GM18909 (cell line): ENCODE data around the gene NFAM1.

ENCODE experiments used
- ATAC-seq: cut with Tn5 transposase; IDR thresholded peaks from one replicate; pipeline ENCODE4 v1.9.1; 2021; ENCODE audit warnings: mild to moderate bottlenecking; ENCODE audit not compliant: unreplicated experiment, poor library complexity

Gene NFAM1

GRCh38 chr22:42365111-42365865 is 66.9 kb downstream of the NFAM1 start:
- ATAC-seq = no peak

GRCh38 chr22:42364604-42365110 is 67.5 kb downstream of the NFAM1 start:
- ATAC-seq = no peak

- no peak for ATAC-seq
Measured at GRCh38 chr22:42363892-42364291, 68.3 kb downstream of the NFAM1 start.

- ATAC-seq = no peak
Measured at GRCh38 chr22:42361523-42361922, 70.7 kb downstream of the NFAM1 start.

- ATAC-seq = no peak
Measured at GRCh38 chr22:42360348-42360747, 71.9 kb downstream of the NFAM1 start.

- no peak for ATAC-seq
Measured at GRCh38 chr22:42358643-42359558, 73.3 kb downstream of the NFAM1 start.

GRCh38 chr22:42357634-42358296 is 74.4 kb downstream of the NFAM1 start:
- no peak for ATAC-seq

GRCh38 chr22:42357221-42357620 is 75.0 kb downstream of the NFAM1 start:
- ATAC-seq = no peak

- no peak for ATAC-seq
Measured at GRCh38 chr22:42356533-42356932, 75.7 kb downstream of the NFAM1 start.

- no peak for ATAC-seq
Measured at GRCh38 chr22:42353883-42354727, 78.1 kb downstream of the NFAM1 start.

GRCh38 chr22:42350373-42350772 is 81.8 kb downstream of the NFAM1 start:
- ATAC-seq = no peak

- no peak for ATAC-seq
Measured at GRCh38 chr22:42347281-42347824, 84.8 kb downstream of the NFAM1 start.

- no peak for ATAC-seq
Measured at GRCh38 chr22:42346722-42347121, 85.5 kb downstream of the NFAM1 start.

- no peak for ATAC-seq
Measured at GRCh38 chr22:42345458-42345857, 86.7 kb downstream of the NFAM1 start.

- ATAC-seq = no peak
Measured at GRCh38 chr22:42344361-42344905, 87.8 kb downstream of the NFAM1 start.

- ATAC-seq = no peak
Measured at GRCh38 chr22:42343531-42344081, 88.6 kb downstream of the NFAM1 start.

GRCh38 chr22:42343121-42343454 is 89.1 kb downstream of the NFAM1 start:
- ATAC-seq = no peak

- no peak for ATAC-seq
Measured at GRCh38 chr22:42342426-42343120, 89.6 kb downstream of the NFAM1 start.
